ENCODE results near the gene GRIK3.

DNA sequence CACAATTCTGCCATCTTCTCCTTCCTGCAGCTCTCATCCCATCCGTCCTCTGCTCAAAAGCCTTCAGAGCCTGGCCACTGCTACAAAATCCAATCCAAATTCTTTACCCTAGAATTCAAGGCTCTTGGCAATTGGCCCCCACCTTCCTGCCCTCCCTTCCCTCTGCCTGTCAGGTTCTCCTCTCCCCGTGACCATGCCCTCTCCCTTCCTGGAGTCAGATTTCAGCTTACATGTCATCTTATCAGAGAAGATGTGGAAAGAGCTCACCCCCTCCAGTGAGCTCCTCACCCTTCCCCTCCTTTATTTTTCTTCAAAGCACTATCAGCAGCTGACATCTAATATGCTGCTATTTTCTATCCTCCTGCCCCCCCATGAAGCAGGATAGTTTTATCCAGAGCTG is 86.9 kb downstream of the GRIK3 start:
- TF ChIP-seq EP300 (IDR thresholded peaks at IDR 0.05; ENCODE audit: borderline replicate concordance) = no peak
- TF ChIP-seq REST (IDR thresholded peaks at IDR 0.05; ENCODE audit: low read depth) = no peak
